Epithelial cell of esophagus (primary cell): ENCODE measurements around the gene LRMDA.
A peak's percentile ranks its signal among the peaks of the same experiment; 100 is the strongest.

Source experiments
- DNase-seq: peaks from one replicate; pipeline ENCODE4 v3.0.0; 2010; ENCODE audit warnings: low read depth
- H3K4me3 ChIP-seq: 2 replicates; pipeline ENCODE4 v1.5.1; 2011; ENCODE audit warnings: mild to moderate bottlenecking, low read length, control low read depth
- TF ChIP-seq, protein P1 (sequence below): IDR thresholded peaks from 2 replicates; pipeline ENCODE4 v1.5.1; 2011; ENCODE audit warnings: low read depth, mild to moderate bottlenecking, low read length, control low read depth, inconsistent platforms; ENCODE audit not compliant: insufficient read depth; ENCODE audit errors: missing control alignments

LRMDA gene

DNA sequence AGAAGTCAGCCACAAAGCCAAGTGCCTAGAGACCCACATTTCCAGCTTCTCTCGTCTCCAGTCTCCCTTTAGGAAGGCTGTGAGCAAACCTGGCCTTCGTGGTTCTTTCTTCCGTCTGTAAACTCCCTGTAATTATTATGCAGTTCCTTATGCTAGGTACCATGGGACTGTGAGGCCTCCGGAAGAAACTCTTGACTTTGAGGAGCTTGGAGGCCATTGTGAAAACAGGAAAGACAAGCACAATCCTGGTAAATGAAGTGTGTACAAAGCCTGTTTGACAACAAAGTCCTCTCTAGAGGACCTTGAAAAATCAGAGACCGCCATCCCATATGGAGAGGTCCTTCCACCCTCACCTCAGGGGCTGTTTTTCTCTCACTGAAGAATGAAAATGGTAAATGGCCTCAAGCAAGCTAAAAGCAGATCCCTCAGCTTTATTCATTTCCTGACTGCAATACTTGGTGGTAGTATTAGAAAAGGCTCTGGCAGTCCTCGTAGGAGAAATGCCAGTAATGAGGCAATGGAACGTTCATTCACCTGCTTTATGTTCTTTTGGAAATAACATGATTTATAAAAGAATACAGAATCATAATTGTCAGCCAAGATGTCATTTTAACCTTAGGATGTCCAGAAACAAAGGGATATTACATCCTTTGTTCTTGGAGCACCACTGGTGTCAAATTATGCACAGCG, 926.4 kb downstream of the LRMDA start:
- no peak overlapping the region for H3K4me3 ChIP-seq
- no peak for DNase-seq
- TF ChIP-seq, protein P1, sequence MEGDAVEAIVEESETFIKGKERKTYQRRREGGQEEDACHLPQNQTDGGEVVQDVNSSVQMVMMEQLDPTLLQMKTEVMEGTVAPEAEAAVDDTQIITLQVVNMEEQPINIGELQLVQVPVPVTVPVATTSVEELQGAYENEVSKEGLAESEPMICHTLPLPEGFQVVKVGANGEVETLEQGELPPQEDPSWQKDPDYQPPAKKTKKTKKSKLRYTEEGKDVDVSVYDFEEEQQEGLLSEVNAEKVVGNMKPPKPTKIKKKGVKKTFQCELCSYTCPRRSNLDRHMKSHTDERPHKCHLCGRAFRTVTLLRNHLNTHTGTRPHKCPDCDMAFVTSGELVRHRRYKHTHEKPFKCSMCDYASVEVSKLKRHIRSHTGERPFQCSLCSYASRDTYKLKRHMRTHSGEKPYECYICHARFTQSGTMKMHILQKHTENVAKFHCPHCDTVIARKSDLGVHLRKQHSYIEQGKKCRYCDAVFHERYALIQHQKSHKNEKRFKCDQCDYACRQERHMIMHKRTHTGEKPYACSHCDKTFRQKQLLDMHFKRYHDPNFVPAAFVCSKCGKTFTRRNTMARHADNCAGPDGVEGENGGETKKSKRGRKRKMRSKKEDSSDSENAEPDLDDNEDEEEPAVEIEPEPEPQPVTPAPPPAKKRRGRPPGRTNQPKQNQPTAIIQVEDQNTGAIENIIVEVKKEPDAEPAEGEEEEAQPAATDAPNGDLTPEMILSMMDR = no peak

DNA sequence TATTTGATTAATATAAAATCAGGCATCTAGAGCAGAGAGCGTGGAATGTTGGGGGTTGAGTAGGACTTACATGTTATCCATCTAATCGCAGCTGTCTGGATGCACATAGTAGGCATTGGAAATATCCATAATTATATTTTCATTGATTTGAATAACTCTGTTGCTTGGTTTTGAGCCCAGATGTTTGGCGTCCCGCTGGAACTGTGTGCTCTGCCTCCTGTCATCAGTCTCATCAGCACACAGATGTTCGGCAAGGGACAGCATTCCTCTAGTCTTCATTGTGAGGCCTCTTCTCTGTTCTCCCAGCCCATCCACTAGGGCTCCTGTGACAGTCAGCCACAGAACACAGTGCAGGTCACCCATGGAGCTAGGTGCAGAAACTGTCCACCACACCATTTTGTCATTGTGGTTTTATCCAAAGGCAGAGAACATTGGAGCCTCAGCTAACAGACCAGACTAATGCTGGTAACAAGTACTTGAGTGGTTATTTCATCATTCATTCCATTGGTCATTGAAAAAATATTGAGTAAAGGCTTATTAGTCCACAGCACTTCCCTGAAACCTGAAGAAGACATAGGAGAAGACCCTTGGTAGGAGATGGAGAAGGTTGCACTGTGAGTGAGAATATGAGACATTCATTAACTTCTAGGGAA, 927.4 kb downstream of the LRMDA start:
- no peak overlapping the region for H3K4me3 ChIP-seq
- TF ChIP-seq, protein P1 = no peak
- DNase-seq = no peak

DNA sequence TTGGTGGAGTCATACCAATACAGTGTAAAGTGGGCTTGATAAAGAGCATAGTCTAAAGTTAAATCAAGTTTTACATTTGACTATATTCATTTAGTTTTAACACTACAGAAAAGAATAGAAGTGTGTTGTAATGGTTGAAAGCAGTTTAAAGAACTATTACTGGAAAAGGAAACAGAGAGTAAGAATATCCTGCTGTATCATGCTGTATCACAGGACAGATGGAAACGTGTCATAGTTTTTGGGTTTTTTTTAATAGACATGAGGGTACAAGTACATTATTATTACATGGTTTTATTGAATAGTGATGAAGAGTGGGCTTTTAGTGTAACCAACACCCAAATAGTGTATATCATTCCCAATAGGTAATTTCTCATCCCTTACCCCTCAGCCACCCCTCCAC, 944.3 kb downstream of the LRMDA start:
- DNase-seq = no peak
- H3K4me3 ChIP-seq = no peak overlapping the region
- TF ChIP-seq, protein P1 = no peak

GRCh38 chr10:76382381-76382851, 951.0 kb downstream of the LRMDA start:
- DNase-seq = peak; percentile 7
- no peak overlapping the region for H3K4me3 ChIP-seq
- TF ChIP-seq, protein P1 = no peak

DNA sequence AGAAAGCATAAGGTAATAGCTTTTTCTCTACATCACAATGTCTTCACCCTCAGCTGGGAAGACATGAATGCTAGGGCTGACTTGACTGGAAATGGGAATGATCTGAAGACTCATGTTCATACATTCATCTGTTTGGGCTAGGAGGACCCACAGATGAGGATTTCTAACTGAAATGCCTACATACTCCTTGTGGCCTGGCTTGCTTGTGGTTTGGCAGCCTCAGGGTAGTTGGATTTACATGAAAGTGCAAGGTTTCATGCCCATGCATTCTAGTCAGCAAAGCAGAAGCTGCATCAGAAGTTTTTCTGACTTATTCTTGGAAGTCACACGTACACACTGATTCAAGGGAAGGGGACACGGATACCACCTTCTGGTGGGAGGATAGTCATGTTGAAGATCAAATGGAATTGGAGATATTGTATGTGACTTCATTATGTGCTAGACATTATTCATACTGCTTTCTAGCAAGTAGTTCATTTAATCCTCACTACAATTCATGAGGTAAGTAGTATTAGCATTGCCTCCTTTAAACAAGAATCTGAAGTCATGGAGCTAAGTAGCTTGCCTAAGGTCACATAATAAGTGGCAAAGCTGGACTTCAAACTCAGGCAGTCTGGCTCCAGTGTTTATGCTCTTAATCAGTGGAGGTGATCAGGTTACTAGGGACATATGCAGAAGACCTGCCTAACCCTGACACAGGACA, 957.0 kb downstream of the LRMDA start:
- no peak overlapping the region for H3K4me3 ChIP-seq
- TF ChIP-seq, protein P1 = no peak
- no peak for DNase-seq

DNA sequence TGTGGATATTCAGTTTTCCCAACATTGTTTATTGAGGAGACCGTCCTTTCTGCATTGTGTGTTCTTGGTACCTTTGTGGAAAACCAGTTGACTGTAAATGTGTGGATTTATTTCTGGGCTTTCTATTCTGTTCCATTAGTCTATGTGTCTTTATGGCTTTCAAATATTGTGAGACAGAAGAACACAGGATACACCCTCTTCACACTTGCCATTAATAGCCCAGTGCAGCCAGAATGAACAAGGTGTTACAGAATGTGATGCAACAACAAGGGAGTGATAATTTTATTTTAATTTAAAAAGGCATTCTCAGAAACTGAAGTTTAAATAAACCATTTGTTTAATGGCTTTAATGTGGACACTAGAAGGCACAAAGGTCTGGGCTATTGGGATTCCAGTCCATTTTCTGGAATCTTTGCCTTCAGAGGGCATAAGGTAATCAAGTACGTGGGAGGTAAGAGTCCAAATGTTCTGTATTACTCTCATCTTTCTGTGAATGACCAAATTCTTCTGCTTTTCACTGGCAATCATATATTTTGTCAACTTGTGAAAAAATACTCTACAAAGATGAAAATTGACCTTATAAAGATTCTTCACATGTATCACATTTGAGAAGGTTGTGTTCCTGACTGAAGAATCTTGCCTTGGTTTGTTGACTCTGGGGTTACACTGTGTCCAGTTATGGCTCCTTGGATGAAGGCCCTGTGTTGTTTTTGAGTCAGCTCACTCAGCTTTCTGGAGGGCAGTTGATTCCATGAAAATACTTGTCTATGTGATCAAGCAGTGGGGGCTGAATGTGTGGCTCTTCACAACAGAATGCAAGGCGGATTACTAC, 962.7 kb downstream of the LRMDA start:
- no peak for DNase-seq
- TF ChIP-seq, protein P1 = no peak
- no peak overlapping the region for H3K4me3 ChIP-seq
